Epithelial cell of esophagus (primary cell): ENCODE measurements around the gene EFCAB6.

Experiments used
- DNase-seq: peaks from one replicate; pipeline ENCODE4 v3.0.0; 2010; ENCODE audit warnings: low read depth
- H3K4me3 ChIP-seq: 2 replicates; pipeline ENCODE4 v1.5.1; 2011; ENCODE audit warnings: mild to moderate bottlenecking, low read length, control low read depth
- TF ChIP-seq, protein P1 (sequence below): IDR thresholded peaks from 2 replicates; pipeline ENCODE4 v1.5.1; 2011; ENCODE audit warnings: low read depth, mild to moderate bottlenecking, low read length, control low read depth, inconsistent platforms; ENCODE audit not compliant: insufficient read depth; ENCODE audit errors: missing control alignments

Gene EFCAB6

DNA sequence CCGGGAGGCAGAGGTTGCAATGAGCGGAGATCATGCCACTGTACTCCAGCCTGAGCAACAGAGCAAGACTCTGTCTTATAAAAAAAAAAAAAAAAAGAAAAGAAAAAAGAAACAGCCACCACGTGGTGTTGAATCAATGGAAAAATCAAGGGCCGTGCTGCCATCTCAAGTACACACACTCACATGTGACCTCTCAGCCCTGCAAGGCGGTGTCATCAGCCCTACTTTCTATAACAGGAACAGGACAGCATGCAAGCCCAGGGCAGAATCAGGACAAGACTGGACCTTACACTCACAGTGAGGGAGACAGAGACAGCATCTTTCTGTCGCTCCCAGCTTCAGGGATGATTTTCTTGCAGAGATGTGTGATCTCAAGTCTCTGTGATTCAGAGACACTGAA lies 220.7 kb downstream of the EFCAB6 start:
- DNase-seq: no peak
- TF ChIP-seq, protein P1, sequence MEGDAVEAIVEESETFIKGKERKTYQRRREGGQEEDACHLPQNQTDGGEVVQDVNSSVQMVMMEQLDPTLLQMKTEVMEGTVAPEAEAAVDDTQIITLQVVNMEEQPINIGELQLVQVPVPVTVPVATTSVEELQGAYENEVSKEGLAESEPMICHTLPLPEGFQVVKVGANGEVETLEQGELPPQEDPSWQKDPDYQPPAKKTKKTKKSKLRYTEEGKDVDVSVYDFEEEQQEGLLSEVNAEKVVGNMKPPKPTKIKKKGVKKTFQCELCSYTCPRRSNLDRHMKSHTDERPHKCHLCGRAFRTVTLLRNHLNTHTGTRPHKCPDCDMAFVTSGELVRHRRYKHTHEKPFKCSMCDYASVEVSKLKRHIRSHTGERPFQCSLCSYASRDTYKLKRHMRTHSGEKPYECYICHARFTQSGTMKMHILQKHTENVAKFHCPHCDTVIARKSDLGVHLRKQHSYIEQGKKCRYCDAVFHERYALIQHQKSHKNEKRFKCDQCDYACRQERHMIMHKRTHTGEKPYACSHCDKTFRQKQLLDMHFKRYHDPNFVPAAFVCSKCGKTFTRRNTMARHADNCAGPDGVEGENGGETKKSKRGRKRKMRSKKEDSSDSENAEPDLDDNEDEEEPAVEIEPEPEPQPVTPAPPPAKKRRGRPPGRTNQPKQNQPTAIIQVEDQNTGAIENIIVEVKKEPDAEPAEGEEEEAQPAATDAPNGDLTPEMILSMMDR: no peak
- no peak overlapping the region for H3K4me3 ChIP-seq

DNA sequence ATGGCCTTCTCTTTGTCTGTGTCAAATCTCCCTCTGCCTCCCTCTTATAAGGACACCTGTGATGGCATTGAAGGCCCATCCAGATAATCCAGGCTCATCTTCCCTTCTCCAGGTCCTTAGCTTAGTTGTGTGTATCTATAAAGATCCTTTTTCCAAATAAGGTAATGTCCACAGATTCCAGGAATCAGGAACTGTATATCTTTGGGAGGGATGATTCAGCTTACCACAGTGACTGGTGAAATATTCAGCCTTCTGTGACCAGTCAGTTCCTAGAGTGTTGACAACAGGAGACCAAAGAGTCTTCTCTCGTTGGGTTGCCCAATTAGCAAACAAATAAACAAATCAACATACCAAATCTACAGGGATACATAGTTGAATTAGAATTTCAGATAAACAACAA lies 224.5 kb downstream of the EFCAB6 start:
- no peak for DNase-seq
- TF ChIP-seq, protein P1: no peak
- H3K4me3 ChIP-seq: no peak overlapping the region

DNA sequence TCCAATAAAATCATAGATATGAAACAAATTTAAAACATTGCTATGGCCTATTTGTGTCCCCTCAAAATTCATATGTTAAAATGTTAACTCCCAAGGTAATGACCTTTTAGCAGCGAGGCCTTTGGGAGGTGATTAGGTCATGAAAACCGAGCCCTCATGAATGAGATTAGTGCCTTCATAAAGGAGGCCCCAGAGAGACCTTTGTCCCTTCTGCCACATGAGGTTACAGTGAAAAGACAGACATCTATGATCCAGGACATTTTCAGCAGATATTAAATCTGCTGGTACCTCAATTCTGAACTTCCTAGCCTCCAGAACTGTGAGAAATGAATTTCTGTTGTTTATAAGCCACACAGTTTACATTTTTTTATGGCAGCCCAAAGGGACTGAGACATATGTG lies 228.6 kb downstream of the EFCAB6 start:
- TF ChIP-seq, protein P1: no peak
- no peak for DNase-seq
- H3K4me3 ChIP-seq: no peak overlapping the region

DNA sequence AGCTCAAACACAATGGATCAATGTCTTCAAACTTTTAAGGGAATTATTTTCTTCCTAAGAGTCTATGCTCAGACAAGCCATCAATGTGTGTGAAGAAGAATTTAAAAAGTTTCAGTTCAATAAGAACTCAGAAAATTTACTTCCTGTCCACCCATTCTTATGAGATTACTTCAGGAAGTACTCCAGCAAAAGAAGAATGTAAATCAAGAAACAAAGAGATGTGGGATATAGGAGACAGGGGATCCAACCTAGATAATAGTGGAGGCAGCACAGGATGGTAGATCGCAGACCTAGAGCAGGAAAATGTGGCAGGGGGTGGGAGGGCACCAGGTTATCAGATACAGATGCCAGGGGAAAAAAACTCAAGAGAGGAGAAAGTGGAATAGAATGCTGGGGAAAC lies 229.7 kb downstream of the EFCAB6 start:
- TF ChIP-seq, protein P1: no peak
- DNase-seq: no peak
- no peak overlapping the region for H3K4me3 ChIP-seq

DNA sequence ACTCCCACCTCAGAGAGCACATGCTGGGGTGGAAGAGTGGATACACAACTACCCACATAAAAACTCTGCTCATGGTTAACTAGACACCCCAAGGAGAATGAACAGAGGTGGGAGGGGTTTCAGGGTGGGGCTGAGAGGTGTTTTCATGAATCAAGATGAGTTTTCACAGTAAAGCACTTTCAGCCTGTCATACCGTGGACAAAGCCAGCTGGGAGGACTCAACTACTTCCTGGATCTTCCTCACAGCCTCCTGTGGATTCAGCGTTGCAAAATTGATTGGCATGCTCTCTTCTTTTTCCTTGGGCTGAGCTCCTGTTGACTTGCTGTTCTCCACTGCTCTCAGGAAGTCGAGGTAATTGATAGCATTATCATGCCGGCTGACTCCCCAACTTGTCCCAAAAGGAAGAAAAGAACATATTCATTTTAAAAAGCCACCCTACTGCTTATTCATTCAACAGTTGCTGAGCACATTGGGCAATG lies 231.8 kb downstream of the EFCAB6 start:
- TF ChIP-seq, protein P1: no peak
- H3K4me3 ChIP-seq: no peak overlapping the region
- DNase-seq: no peak

DNA sequence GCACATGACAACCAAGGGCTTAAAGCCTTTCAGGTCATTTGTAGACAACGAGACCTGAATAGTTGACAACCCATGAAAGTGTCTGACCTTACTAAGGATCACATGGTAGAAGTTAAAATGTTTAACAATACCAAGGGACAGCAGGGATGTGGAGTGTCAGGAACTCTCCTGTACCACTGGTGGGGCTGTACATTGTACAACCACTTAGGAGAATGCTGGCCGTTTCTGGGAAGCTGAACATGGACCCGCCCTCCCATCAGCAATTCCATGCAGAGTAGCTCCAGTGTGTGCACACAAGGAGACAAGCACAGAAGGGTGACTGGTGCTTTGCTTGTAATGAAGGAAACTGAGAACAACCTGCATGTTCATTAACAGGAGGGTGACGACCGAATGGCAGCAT lies 237.4 kb downstream of the EFCAB6 start:
- no peak for DNase-seq
- TF ChIP-seq, protein P1: no peak
- no peak overlapping the region for H3K4me3 ChIP-seq

DNA sequence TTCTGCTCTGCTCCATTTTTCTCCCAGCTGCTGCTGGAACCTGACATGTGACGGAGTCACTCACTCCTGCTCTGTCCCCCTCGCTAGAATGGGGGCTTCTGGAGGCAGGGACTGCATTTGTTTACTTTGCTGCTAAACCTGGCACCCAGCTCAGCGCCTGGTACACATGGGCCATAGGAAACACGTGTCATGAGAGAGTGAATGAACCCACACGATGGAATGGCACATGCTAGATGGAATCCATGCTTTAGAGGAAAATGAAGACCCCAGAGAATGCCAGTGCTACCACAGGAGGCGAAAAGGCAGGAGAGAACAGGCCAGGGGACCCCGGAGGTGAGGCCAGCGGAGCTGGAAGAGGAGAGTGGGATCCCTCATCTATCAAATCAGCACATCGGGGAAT lies 239.4 kb downstream of the EFCAB6 start:
- DNase-seq: no peak
- no peak overlapping the region for H3K4me3 ChIP-seq
- TF ChIP-seq, protein P1: no peak
